Right atrium auricular region (tissue), 2 donors: Measurements from ENCODE around the gene SLC22A23. TPM values are rescaled to one million over a fixed set of nuclear protein-coding genes. Genes with fewer than 3 reads are reported as not detected.

ENCODE experiments used
- DNase-seq: peaks from one replicate; pipeline ENCODE4 v3.0.0-alpha.2; 2019; ENCODE audit warnings: low spot score
- H3K27ac ChIP-seq, 2 donors: fragments of 200-600 bp; sonication (generic); 1 replicate in 1 of 2; 2 replicates in 1 of 2; pipeline ENCODE4 v1.5.1; 2016 to 2019
- H3K27me3 ChIP-seq, 2 donors: fragments of 200-600 bp; sonication (generic); one replicate each; pipeline versions ENCODE4 v1.5.1 to v1.6.0; 2017 to 2019
- H3K36me3 ChIP-seq: fragments of 200-600 bp; sonication (generic); one replicate; pipeline ENCODE4 v1.5.1; 2016
- H3K4me1 ChIP-seq, 2 donors: fragments of 200-600 bp; sonication (generic); one replicate each; pipeline versions ENCODE4 v1.5.1 to v1.6.0; 2017 to 2019
- H3K4me3 ChIP-seq, 2 donors: fragments of 200-600 bp; sonication (generic); 1 replicate in 1 of 2; 2 replicates in 1 of 2; pipeline ENCODE4 v1.5.1; 2017 to 2019; ENCODE audit warnings: mild to moderate bottlenecking in 1 of 2, moderate library complexity in 1 of 2
- H3K9me3 ChIP-seq, 2 donors: fragments of 200-600 bp; sonication (generic); one replicate each; pipeline ENCODE4 v1.5.1; 2019
- CTCF ChIP-seq, 2 donors: fragments of 200-600 bp; sonication (generic); IDR thresholded peaks; one replicate each; pipeline ENCODE4 v1.5.1; 2019; ENCODE audit warnings: antibody characterized with exemption in 2 of 2
- total RNA-seq, 2 donors: library from RNA; depleted of rRNA; stranded (reverse); fragments of >200 nt; gene quantifications; one replicate each; pipeline ENCODE4 v1.1.0, GENCODE V29; 2016

Gene SLC22A23
- total RNA-seq, 2 donors from 2014 or later: 2.9 to 7.2 TPM

GRCh38 chr6:3287308-3287707 lies 169.5 kb downstream of the SLC22A23 start:
- H3K4me3 ChIP-seq: no peak overlapping the region
- DNase-seq: no peak
- no peaks in the 10 kb centered on the region for H3K27me3 ChIP-seq
- no peaks in the 10 kb centered on the region for H3K9me3 ChIP-seq
- TF ChIP-seq CTCF (IDR thresholded peaks at IDR 0.05): no peak
- no peak overlapping the region for H3K27ac ChIP-seq
- peaks cover 0 to 9% of the 10 kb centered on the region in 2 donors for H3K4me1 ChIP-seq
- H3K36me3 ChIP-seq: no peaks in the 10 kb centered on the region

DNA sequence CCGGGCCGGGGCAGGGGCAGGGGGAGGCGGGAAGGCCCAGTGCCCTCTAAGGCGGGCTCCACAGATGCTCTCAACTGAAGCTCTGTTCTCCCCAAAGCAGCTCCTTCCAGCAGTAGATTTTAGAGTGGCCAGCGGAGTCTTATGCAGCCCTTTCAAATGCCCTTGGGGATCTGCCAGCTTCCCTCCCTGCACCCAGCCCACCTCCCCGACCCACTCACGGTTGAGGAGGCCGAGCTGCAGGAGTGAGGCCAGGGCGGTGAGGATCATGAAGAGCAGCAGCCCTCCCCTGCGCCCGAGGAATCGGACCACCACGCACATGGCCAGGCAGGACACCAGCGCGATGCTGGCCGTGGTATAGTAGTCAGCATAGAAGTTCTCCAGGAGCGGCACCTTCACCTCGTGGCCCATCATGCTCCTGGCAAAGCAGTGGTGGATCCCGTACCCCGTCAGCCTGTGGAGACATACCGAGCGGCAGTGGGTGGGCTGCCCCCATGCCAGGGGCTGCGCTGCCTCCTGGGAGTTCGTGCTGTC lies 170.1 kb downstream of the SLC22A23 start:
- no peaks in the 10 kb centered on the region for H3K9me3 ChIP-seq
- peaks cover 0 to 14% of the 10 kb centered on the region in 2 donors for H3K4me1 ChIP-seq
- no peak overlapping the region for H3K27ac ChIP-seq
- no peaks in the 10 kb centered on the region for H3K27me3 ChIP-seq
- no peak overlapping the region for H3K4me3 ChIP-seq
- no peak for TF ChIP-seq CTCF (IDR thresholded peaks at IDR 0.05)
- DNase-seq: no peak
- no peaks in the 10 kb centered on the region for H3K36me3 ChIP-seq

DNA sequence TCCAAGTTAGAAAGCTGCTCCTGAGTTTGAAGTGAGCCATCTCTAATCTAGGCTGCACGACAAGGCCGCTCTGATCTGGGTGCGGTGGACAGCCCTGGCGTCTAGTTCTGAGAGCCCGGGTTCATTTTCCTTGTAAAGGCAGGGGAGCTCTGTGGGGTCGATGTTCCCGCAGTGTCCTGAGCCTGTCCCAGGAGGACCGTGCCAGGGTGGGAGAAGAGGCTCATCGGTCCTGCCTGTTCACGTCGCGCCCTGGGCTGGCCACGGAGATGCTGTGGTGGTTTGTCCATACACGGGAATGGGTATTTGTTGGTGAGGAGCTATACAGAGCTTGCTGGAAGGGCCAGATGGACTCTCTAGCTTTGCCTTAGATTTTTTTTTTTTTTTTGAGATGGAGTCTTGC lies 171.1 kb downstream of the SLC22A23 start:
- TF ChIP-seq CTCF (IDR thresholded peaks at IDR 0.05): no peak
- H3K9me3 ChIP-seq: no peaks in the 10 kb centered on the region
- H3K27me3 ChIP-seq: no peaks in the 10 kb centered on the region
- peaks cover 0 to 22% of the 10 kb centered on the region in 2 donors for H3K4me1 ChIP-seq
- H3K27ac ChIP-seq: no peak overlapping the region
- H3K36me3 ChIP-seq: no peaks in the 10 kb centered on the region
- H3K4me3 ChIP-seq: no peak overlapping the region
- no peak for DNase-seq

DNA sequence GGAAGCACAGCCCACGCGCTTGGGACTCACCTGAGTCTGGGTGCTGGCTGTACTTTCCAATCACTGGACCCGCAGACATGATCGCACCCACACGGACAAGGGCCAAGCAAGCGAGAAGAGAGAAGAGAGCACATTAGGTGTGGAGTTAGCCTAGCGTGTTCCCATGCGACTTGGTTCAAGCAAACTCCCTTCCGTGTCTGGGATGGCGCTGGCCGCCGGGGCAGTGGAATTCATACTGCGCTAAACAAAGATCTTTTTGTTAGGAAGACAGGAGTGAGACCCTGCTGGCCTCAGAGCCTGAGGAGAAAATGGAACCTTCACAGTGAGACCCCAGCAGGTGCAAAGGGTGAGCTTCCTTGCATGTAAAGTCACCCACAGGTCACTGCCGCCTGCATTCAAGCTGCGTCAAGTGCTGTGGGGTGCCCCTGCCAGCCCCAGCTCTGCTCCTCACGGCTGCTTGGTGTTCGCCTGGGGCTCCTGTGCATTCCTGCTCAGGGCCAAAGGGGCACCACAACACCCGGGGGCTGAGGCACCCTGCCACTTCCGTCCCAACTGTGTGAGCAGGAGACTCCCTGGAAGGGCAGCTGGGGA lies 171.7 kb downstream of the SLC22A23 start:
- DNase-seq: no peak
- H3K36me3 ChIP-seq: no peaks in the 10 kb centered on the region

DNA sequence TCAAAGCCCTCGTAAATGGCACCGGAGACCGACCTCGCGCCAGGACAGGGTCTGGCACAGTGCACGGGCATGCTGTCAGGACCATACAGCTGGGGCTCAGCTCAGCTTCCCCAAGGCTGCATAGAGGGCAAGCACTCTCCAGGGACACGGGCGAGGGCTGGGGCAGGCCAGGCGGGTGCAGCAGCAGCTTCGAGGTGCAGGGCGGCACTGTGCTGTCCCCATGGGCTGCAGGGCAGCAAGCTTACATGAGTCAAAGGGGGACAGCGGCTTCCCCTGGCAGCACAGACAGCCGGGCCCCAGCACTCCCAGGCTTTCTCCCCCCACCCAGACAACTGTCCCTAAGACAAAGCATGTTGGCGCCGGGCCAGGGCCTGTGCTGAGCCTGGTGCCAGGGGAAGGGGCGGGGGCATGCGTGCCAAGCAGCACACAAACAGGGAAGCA lies 172.4 kb downstream of the SLC22A23 start:
- no peaks in the 10 kb centered on the region for H3K36me3 ChIP-seq
- TF ChIP-seq CTCF (IDR thresholded peaks at IDR 0.05): no peak
- peaks cover 0 to 22% of the 10 kb centered on the region in 2 donors for H3K4me1 ChIP-seq
- no peaks in the 10 kb centered on the region for H3K27me3 ChIP-seq
- H3K9me3 ChIP-seq: no peaks in the 10 kb centered on the region
- no peak for DNase-seq
- H3K27ac ChIP-seq: no peak overlapping the region
- no peak overlapping the region for H3K4me3 ChIP-seq

More for the DNA sequence above, 171.7 kb downstream of the SLC22A23 start:
- TF ChIP-seq CTCF (IDR thresholded peaks at IDR 0.05): no peak
- H3K27ac ChIP-seq: no peak overlapping the region
- peaks cover 0 to 22% of the 10 kb centered on the region in 2 donors for H3K4me1 ChIP-seq
- H3K27me3 ChIP-seq: no peaks in the 10 kb centered on the region
- no peak overlapping the region for H3K4me3 ChIP-seq
- no peaks in the 10 kb centered on the region for H3K9me3 ChIP-seq
